HK-2 (cell line): ENCODE data around the gene TMPRSS7.
"Not testable (repeated sequence)": the region's sequence is repeated elsewhere in the genome, so short reads cannot be mapped to it uniquely, and the experiment has no call there.

ENCODE experiments used
- DNase-seq: peaks from one replicate; pipeline ENCODE4 v3.0.0-alpha.2; 2018; ENCODE audit not compliant: unreplicated experiment

The TMPRSS7 gene

DNA sequence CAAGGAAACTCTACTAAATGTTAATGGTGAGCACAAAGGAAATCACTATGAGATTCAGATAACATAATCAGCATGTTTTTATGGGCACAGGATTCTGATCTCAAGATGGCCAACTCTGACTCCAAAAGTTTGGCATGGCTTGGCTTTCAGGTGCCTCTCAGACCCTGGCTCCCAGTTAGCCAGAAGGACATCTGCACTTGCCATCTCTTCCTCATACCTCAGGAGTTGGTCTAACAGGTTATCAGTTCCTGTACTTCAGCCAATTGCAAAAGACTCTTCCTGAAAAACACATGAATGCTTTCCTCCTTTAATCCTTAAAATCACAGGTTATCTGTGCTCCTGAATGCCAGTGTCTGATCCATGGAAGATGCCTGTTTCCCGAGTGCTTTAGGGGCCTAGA lies 25.0 kb downstream of the TMPRSS7 start:
- DNase-seq = no peak

DNA sequence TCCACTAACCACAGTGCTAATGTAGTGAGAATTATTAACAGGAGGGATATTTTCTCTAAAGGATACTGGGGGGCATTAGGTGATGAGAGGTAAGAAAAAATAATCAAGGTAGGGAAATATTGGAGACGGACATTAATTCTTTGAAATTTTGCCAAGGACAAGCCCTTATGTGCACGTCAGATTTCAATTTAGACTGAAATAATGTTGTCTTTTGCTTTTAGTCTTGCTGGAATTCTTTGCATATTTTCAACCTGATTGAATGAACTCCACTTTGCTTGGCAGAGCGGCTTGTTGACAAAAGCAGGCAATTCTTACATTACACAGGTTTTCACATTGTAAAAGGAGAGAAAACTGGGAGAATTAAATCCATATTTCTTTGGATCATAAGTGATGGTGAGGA lies 26.6 kb downstream of the TMPRSS7 start:
- no peak for DNase-seq

DNA sequence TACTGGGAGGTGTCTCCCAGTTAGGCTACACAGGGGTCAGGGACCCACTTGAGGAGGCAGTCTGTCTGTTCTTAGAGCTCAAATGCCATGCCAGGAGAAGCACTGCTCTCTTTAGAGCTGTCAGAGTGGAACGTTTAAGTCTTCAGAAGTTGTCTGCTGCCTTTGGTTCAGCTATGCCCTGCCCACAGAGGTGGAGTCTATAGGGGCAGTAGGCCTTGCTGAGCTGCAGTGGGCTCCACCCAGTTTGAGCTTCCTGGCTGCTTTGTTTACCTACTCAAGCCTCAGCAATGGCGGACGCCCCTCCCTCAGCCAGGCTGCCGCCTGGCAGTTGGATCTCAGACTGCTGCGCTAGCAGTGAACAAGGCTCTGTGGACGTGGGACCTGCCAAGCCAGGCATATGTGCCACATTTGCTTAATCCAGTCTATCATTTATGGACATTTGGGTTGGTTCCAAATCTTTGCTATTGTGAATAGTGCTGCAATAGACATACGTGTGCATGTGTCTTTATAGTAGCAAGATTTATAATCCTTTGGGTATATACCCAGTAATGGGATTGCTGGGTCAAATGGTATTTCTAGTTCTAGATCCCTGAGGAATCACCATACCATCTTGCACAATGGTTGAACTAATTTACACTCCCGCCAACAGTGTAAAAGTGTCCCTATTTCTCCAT lies 38.0 kb downstream of the TMPRSS7 start:
- DNase-seq = not testable (repeated sequence)

DNA sequence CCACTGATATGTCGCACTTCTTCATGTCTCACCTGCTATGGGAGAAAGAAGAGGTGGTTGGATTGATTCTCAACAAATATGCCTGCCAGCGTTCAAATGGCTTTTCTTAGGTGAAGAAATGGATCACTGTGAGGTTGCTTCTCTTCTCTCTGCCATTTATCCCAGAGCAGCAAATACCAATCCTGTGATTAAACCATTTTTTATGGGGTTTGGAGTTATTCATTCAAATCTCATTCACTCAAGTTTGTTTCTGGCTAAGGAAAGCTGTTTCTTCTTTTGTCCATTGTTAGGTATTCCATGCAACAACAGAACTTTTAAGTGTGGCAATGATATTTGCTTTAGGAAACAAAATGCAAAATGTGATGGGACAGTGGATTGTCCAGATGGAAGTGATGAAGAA lies 39.5 kb downstream of the TMPRSS7 start:
- DNase-seq = no peak

DNA sequence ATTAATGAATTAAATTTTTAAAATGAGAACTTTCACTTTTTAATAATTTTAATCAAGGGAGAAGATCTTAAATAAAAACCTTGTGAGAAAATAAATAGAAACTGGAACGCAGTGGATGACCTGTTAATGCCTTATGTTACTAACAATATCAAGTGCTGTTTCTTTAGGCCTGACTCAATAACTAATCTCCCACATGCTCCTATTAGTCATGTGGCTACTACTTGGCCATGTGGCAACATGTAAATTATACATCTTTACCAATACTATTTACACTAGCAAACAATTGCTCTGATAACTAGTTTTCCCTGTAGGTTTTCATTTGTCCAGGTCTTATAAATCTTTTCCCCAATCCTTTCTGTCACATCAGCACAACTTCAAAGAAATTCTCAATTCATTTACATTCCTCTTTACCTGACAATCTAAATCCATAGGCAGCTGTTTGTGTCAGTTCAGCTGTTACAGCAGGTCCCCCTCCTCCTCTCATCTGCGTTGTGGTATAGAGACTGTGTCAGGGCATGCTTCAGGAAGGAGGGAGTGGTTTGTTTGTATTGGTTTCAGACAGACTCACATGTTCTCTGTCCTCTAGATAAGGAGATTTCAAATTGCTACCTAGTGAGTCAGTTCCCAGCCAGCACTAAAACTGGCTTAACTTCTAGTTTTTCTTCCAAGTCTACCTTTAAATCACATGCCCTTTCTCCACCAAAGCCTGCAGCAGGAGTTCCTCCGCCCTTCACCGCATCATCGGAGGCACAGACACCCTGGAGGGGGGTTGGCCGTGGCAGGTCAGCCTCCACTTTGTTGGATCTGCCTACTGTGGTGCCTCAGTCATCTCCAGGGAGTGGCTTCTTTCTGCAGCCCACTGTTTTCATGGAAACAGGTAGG lies 40.3 kb downstream of the TMPRSS7 start:
- DNase-seq = peak; percentile 84

DNA sequence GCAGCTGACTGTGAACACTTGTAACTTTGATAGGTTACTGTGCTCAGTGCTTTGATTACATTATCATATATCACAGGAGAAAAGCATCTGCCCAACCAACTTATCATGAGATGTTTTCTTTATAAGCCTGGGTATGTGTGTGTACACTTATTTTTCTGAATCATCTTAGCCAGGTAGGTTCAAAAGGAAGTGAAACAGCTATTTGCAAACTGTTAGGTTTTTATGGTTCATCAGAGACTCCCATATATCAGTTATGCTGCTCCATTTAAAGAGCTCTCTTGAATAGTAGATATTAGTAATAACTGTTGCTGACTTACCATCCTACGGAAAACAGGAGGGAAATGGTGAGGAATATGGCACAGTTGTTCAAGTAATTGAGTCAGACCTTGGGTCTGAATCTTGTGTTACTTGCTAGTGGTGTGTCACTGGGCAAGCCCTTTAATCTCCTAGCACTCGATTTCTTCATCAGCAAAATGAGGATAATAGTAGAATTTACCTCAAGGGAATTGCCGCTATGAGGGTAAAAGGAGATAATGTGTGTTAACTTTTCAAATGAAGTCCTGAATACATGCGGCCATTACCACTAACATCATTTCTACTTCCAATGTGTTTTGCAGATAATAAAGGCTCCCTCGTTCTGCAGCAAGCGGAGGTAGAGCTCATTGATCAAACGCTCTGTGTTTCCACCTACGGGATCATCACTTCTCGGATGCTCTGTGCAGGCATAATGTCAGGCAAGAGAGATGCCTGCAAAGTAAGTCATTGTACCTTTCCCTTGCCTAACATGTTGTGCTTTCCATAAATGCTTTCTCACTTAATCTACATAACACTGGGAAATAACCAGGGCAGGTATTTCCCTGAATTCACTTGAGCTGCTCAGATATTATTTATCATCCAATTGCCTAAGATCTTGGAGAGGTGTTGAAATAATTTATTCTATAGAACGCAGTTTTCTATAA lies 43.9 kb downstream of the TMPRSS7 start:
- no peak for DNase-seq

DNA sequence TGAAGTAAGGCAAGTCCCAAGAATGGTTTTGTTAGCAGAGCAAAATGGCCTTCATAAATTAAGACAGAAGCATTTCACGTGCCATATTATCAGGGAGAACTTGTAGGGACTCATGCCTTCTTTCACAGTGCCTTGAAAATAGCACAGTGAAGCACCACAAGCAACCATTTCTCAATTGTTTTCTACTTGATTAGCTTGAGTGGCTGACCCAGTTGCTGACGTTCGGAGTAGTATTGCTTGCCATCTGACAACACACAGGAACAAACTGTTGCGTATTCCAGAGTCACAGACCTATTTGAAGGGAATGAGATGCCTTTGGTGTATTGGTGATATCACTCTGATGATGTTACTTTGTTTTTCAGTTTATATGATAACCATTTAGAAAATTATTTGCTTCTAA lies 48.7 kb downstream of the TMPRSS7 start:
- no peak for DNase-seq

DNA sequence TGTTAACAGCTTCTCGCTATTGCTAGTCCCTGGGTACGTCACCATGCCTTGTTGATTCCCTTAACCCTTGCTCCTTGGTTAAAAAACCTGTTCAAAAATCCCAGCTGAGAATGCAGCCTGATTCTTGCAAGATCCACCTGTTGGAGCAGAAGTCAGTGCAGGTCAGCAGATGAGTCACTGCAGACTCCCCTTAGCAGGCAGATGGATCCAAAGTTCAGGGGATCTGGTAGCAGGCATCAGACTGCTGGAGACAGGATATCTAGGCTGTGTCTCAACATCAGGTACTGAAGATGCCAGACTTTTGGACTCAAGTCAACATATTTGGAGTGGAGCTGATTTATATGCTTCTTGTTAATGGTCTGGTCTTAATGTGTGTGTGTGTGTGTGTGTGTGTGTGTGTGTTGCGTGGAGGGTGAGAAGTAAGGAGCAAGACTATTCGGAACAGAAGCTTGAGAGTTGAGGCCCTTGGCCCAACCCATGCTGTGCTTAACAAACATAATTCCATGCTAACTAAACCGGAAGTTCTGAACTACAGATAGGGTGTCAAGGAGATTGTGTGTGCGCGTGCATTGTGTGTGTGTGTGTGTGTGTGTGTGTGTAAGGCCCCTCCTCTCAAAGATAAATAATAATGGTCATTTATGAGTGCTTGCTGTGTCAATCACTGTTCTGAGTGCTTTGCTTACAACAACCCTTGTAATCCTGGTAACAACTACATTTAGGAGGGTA lies 50.6 kb downstream of the TMPRSS7 start:
- DNase-seq = no peak

DNA sequence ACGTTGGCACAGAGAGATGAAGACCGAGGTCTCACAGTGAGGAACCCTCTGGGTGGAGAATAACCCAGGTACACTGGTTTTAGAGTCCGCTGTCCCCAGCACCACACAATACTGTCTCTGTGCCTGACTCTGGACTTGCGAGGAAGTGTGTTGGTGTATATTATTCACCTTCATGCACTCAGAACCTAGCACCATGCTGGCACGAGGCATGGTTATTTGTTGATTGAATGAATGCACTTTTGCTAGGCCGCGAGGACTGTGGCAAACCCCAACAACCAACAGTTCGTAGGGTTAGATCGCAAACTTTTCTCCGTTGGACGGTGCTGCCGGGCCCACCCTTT lies 51.2 kb downstream of the TMPRSS7 start:
- no peak for DNase-seq

DNA sequence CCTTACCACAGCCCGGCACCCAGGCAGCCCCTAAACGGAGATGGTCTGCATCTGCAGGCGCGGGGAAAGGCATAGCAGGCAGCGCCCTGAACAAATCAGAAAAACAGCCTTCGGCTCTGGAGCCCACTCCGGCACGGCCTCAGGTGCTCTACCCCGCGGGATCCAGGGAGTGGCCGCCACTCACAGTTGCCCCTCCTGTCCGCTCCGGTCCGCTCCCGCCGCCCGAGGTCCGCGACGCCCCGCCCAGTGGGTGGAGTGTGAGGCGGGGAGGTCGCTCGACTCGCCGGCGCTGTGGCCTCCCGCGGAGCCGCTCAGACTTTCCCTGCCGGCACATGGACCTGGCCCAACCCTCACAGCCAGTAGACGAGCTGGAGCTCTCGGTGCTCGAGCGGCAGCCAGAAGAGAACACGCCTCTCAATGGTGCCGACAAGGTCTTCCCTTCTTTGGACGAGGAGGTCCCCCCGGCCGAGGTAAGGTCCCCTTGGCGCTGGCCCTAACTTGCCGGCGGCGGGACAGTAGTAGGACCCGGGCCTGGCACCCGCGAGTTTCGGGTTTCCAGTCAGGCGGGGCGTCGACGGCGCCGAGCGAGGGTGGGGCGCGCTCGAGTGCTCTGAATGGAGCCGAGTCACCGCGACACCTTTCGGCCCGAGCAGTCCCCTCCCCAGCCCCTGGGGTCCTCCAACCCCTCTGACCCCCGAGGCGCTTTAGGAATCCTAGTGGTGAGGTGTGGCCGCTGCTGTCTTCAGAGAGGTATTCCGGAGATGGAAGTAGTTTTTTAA lies 51.7 kb downstream of the TMPRSS7 start, which contains the start of gene C3orf52:
TSS of gene C3orf52 (plus strand) at position 314 of the 779 bp plus-strand sequence. CDS start at position 333, 19 bp downstream.
- DNase-seq = peak; percentile 93

DNA sequence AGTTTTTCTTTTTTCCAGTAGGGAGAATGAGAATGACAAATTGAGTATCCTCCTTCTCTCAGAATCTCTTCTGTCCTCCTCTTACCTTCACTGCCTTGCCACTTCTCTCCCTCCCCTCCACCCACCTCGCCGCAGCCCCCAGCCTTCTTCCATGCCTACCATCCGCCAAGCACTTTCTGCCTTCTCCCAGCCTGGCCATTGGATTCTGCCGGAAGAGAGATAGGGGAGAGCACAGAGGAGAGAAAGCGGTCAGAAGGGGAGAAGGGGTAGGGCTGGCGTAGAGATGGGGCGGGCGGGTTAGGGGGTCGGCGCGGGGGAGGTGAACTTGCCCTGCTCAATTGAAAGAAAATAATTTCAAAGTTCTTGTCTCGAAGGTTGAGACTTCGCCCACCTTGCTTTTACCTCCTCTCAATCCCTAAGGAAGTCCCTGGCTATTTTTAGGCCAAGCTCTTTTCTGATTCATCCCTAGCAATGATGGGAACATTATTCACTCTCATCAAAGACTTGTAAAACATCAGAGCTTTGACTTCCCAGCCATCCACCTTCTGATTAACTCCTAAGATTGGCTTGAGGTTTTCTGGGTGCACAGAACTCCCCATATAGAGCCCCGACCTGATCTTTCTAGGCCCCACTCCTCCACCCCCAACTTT lies 52.5 kb downstream of the TMPRSS7 start:
- DNase-seq = peak; percentile 41

DNA sequence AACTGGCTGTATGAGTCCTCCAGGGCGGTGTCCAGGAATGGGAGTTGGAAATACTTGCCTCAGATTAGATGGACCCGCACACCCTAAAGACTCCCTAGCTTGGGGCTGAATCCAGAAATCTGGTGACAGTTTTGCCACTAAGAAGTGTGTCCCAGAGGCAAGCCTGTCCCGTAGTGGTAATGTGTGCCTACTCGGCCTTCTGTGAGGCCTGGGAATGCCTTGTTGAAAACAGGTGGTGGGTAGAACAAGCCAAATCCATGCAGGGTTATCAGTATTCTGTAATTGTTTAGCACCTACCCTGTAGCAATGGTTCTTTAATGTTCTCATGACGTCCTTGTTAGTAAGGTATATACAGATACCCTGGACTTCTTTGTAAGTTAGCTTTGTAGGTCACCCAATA lies 53.2 kb downstream of the TMPRSS7 start:
- no peak for DNase-seq

DNA sequence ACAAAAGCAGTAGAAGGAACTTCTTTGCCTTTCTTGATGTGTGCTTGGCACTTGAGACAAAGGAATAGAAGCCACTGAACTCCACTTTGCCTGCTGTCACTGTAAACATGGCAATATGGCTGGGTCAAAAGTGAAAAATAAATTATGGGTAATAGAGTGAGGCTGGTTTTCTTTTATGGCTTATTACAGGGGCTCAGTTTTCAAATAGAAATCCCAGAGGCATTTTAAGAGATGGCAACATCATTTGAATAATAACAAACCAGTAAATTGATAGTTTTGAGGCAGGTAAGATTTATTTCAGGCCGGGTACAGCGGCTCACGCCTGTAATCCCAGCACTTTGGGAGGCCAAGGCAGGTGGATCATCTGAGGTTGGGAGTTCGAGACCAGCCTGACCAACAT lies 54.4 kb downstream of the TMPRSS7 start:
- DNase-seq = no peak

DNA sequence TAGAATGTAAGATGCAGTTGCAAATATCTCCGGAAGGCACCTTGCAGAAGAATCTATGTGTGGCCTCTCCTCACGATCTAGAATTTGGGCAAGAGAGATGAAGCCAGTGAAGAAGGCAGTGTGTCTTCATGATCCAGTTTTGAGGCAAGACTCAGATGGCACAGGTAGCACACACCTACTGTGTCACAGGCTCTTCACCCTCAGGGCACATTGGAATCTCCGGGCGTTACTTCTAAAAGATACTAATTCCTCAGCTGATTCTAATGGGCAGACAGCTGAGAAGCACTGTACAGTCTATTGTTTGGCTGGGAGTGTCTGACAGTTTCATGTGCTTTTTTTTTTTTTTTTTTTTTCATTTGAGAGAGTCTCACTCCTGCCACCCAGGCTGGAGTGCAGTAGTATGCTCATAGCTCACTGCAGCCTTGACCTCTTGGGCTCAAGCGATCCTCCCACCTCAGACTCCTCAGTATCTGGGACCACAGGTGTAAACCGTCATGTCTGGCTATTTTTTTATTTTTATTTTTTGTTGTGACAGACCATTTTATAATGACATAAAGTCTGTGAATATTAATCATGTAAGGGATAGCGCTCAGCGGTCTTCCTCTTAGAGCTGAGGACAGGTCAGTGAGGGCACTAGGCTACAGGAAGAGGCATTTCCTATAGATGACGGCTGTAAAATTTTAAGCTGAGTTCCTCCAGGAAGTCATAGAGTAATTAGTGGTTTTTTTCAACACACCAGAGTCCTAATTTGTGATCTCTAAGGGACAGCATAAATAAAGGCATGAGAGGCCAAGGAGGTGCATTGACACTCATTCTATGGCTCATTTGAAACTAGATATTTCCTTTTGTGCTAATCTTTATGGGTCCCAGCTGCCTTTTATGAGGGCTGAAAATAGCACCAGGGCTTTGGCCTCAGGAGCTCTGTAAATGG lies 55.7 kb downstream of the TMPRSS7 start:
- no peak for DNase-seq

DNA sequence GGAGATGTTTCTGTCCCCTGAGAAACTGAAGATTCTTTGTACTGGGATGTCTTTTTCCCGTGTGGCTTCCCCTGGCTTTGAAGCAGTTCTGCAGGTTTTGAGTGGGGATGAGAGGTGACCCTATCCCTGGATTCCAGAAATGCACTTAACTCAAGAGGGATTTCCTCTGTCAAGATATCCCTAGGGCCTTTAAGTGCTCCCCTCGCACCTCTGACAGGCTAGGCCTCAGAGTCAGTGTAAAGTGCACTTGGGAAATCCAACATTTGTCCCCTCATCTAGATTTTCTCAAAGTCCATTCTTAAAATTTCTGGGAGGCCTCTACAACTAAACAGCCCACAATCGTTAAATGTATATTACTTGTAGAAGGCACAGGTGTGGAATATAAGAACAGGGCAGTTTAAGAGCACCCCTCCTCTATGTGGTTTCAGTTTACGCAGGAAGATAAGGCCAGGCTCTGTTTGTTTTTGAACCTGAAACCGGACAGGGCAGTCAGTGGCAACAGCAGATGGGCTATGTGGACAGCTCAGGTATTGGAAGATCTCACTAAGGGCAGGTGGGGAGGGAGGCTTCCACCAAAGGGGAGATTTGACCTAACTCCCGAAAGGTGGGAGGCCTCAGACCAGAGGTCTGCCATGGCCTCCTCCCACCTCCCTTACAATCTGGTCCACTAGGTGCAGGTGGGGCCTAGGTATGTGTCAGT lies 56.5 kb downstream of the TMPRSS7 start:
- DNase-seq = no peak

DNA sequence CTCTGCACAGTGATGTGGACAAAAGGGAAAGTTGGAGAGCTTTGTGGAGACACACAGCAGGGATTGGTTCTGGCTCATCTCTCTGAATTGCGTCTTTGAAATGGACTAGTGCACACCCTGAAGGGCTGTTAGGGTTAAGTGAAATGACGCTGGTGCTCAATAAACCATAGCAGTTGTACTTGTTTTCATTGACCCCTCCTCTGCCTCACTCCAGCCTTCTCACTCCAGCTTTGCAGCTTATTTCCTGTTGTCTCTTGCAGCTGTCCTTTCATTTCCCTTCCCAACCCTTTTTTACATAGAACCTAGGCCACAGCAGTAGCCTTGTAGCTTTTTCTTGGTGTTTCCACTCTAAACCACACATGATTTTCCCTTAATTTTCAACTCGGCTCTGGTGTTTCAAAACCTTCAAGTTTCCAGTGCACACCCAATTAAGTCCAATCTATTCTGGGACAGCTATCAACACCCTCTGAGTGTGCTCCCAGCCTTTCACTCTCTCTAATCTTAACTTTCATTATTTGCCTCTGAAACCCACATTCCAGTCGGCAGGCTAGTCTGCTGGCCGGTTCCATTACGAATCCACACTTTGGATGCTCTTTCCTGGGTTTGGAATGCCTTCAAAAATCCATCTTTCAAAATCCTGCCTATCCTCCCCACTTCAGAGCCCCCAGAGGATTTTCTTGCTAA lies 58.1 kb downstream of the TMPRSS7 start:
- no peak for DNase-seq

DNA sequence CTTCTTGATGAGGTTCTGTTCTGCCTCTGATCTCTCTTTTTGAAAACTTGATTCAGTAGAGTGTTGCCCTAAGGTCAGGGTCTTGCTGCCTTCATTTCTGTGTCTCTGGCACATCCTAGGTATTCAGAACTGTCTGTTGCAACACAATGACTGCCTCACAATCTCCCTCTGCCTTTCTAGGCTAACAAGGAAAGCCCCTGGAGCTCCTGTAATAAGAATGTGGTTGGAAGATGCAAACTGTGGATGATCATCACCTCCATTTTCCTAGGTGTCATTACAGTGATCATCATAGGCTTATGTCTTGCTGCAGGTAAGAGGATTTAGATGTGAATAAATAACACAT lies 58.6 kb downstream of the TMPRSS7 start:
- DNase-seq = no peak

DNA sequence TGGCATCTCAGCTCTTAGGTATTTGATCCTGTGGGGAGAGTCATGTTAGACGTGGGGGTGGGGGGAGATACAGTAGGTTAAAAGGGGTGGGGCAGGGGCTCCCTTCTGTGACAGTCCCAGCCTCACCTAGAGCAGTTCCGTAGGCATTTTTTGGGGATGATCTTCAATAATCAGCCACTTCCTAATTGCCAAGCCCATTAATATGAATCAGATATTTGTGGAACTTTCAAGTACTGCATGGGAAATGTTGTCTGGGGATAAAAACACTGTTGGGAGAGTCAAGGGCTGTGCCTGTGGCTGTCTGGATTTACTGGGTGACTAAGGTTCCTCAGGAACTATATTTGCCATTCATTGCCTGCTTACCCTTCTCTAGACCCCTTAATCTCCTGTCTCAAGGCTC lies 61.2 kb downstream of the TMPRSS7 start:
- DNase-seq = no peak
